ENCODE measurements around the gene PTPRG. TPM values are rescaled to one million over a fixed set of nuclear protein-coding genes. Genes with fewer than 3 reads are reported as not detected.

The PTPRG gene
- total RNA-seq, 1 donor from 2014 or later, result 44.3 TPM

DNA sequence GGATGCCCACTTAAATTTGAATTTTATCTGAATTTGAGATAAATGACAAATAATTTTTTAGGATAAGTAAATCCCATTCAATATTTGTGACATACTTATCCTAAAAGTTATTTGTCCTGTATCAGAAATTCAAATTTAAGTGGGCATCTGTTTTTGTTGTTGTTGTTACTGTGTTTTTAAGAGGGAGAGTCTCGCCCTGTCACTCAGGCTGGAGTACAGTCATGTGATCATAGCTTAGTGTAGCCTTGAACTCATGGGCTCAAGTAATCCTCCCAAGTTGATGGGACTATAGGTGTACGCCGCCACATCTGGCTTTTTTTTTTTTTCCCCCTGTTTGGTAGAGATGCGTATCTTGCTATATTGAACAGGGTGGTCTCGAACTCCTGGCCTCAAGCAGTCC, 283.0 kb downstream of the PTPRG start:
- Mint-ChIP-seq H3K9me3 (ENCODE audit: low read depth) (no peaks in the 10 kb centered on the region), H3K27me3 (no peaks in the 10 kb centered on the region), H3K27ac (no peak overlapping the region), H3K4me3 (ENCODE audit: low read depth) (no peak overlapping the region), H3K4me1 (ENCODE audit: low read depth) (peaks cover 19% of the 10 kb centered on the region), H3K36me3 (ENCODE audit: insufficient read depth) (no peaks in the 10 kb centered on the region)
- DNase-seq (ENCODE audit: low spot score, unreplicated experiment), result no peak
- TF ChIP-seq, protein P1, sequence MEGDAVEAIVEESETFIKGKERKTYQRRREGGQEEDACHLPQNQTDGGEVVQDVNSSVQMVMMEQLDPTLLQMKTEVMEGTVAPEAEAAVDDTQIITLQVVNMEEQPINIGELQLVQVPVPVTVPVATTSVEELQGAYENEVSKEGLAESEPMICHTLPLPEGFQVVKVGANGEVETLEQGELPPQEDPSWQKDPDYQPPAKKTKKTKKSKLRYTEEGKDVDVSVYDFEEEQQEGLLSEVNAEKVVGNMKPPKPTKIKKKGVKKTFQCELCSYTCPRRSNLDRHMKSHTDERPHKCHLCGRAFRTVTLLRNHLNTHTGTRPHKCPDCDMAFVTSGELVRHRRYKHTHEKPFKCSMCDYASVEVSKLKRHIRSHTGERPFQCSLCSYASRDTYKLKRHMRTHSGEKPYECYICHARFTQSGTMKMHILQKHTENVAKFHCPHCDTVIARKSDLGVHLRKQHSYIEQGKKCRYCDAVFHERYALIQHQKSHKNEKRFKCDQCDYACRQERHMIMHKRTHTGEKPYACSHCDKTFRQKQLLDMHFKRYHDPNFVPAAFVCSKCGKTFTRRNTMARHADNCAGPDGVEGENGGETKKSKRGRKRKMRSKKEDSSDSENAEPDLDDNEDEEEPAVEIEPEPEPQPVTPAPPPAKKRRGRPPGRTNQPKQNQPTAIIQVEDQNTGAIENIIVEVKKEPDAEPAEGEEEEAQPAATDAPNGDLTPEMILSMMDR (IDR thresholded peaks at IDR 0.05; ENCODE audit: unreplicated experiment), result no peak

DNA sequence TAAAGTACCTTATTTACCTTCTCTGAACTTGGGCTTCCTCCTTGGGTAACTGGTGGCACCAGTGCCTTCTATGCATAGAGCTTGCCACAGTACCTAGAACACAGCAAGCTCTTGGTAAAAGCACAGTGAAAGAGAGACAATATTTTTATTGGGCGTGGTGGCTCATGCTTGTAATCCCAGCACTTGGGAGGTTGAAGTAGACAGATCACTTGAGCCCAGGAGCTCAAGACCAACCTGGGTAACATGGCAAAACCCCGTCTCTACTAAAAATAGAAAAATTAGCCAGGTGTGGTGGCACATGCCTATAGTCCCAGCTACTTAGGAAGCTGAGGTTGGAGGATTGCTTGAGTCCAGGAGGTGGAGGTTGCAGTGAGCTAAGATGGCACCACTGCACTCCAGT, 285.1 kb downstream of the PTPRG start:
- Mint-ChIP-seq H3K27me3 (no peaks in the 10 kb centered on the region), H3K4me1 (ENCODE audit: low read depth) (peaks cover 9% of the 10 kb centered on the region), H3K9me3 (ENCODE audit: low read depth) (no peaks in the 10 kb centered on the region), H3K4me3 (ENCODE audit: low read depth) (no peak overlapping the region), H3K36me3 (ENCODE audit: insufficient read depth) (no peaks in the 10 kb centered on the region), H3K27ac (no peak overlapping the region)
- TF ChIP-seq, protein P1 (IDR thresholded peaks at IDR 0.05; ENCODE audit: unreplicated experiment), result no peak
- no peak for DNase-seq (ENCODE audit: low spot score, unreplicated experiment)

DNA sequence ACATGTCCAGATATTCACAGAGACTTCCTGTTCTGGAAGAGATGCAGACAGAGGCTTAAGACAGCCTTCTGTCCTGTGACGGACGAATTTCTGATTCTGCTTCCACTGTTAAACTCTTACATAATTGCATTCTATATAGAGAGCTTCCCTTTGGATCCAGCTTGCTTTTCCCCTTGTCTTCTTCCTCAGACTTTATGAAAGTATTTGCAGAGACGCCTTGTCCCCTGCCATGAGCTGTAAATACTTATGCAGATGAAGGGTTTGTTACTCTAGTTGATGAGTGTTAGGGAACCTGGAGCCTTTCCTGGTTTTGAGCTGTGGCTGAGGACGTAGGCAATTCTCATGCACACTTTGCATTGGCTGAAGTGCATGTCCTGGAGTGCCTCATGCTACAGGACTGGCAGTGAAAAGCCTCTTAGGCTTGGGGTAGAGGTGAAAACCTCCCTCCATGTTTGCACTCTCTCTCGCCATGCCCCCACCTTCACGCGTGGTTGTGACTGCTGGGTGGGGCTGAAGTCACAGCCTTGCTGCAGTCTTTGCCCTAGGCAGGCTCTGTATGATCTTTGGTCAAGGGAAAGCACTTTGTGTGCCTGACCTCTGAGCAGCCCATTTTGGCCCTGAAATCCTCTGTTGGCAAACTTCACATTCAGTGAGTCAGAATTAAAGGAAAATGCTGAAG, 286.6 kb downstream of the PTPRG start:
- Mint-ChIP-seq H3K36me3 (ENCODE audit: insufficient read depth) (no peaks in the 10 kb centered on the region), H3K4me3 (ENCODE audit: low read depth) (no peak overlapping the region), H3K9me3 (ENCODE audit: low read depth) (no peaks in the 10 kb centered on the region), H3K27me3 (no peaks in the 10 kb centered on the region), H3K4me1 (ENCODE audit: low read depth) (peaks cover 6% of the 10 kb centered on the region), H3K27ac (no peak overlapping the region)
- TF ChIP-seq, protein P1 (IDR thresholded peaks at IDR 0.05; ENCODE audit: unreplicated experiment), result no peak
- DNase-seq (ENCODE audit: low spot score, unreplicated experiment), result no peak

DNA sequence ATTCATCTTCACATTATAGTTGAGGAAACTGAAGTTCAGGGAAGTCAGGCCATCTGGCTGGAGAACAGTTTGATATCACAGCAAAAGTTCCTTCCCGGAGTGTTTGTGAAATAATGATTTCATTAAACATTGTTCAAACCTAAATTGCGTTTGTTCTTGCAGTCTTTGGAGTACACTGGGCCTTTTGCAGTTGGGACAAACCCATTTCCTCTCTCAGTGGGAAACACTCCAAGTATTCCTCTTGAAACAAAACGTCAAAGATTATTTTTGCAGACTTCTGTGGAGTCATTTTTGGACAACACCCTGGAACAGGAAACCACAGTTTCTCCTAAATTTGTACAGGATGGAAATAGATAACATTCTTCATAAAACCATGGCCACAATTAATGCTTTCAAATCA, 287.5 kb downstream of the PTPRG start:
- Mint-ChIP-seq H3K4me1 (ENCODE audit: low read depth) (peaks cover 10% of the 10 kb centered on the region), H3K36me3 (ENCODE audit: insufficient read depth) (no peaks in the 10 kb centered on the region), H3K27ac (no peak overlapping the region), H3K9me3 (ENCODE audit: low read depth) (no peaks in the 10 kb centered on the region), H3K4me3 (ENCODE audit: low read depth) (no peak overlapping the region), H3K27me3 (no peaks in the 10 kb centered on the region)
- TF ChIP-seq, protein P1 (IDR thresholded peaks at IDR 0.05; ENCODE audit: unreplicated experiment), result no peak
- DNase-seq (ENCODE audit: low spot score, unreplicated experiment), result no peak

DNA sequence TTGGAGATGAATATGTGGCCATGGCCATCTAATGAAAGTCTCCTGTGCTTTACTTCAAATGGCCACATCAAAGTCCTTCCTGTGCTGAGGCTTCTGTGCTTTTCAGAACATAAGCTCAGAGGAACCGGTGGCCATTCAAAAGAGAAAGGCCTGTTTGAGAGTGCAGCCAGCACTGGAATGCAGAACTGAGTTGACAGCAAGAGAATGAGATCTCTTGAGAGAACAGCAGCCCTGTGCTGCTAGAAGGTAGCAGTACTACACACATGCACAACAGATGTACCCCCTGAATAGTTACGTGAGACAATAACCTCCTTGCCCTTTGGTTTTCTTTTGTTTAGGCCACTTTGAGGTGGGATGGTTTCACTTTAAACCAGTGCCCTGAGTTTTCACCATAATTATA, 292.5 kb downstream of the PTPRG start:
- Mint-ChIP-seq H3K4me1 (ENCODE audit: low read depth) (peaks cover 11% of the 10 kb centered on the region), H3K36me3 (ENCODE audit: insufficient read depth) (no peaks in the 10 kb centered on the region), H3K9me3 (ENCODE audit: low read depth) (no peaks in the 10 kb centered on the region), H3K27ac (no peak overlapping the region), H3K27me3 (no peaks in the 10 kb centered on the region), H3K4me3 (ENCODE audit: low read depth) (no peak overlapping the region)
- no peak for DNase-seq (ENCODE audit: low spot score, unreplicated experiment)
- TF ChIP-seq, protein P1 (IDR thresholded peaks at IDR 0.05; ENCODE audit: unreplicated experiment), result no peak
